ENCODE results near the gene IRGC.

IRGC gene

GRCh38 chr19:43692385-43692784 is 23.5 kb upstream of the IRGC start:
- no peak for DNase-seq

DNA sequence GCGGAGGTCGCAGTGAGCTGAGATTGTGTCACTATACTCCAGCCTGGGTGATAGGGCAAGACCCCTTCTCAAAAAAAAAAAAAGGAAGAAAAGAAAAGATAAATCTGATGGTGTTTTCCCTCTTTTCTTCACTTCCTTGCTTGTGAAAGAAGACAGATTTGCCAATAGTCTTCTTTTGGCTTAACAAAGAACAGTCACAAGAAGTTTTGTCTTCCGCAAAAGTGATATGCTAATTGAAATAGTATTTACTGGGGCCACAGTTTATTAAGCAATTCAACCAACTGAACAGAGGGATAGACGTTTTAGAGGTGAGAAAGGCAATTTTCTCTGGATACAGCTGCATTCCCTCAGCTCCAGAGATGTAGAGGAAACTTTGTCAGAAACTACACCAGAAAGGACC is 23.0 kb upstream of the IRGC start:
- no peak for DNase-seq

DNA sequence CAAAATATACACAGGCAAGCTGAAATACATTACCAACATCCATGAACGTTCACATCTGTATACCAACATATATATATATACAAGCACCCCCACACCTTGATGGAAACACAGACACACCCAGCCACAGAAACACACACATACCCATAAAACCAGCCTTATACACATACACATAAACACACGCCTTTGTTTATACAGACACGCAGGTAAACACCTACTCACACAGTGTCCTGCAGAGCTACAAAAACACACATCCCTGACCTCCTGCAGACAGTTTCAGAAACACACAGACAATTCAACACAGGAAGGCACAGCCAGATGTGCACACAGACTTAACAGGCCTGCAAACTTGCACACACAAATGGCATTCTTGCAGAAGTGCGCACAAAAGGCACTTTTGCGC is 21.3 kb upstream of the IRGC start:
- no peak for DNase-seq

DNA sequence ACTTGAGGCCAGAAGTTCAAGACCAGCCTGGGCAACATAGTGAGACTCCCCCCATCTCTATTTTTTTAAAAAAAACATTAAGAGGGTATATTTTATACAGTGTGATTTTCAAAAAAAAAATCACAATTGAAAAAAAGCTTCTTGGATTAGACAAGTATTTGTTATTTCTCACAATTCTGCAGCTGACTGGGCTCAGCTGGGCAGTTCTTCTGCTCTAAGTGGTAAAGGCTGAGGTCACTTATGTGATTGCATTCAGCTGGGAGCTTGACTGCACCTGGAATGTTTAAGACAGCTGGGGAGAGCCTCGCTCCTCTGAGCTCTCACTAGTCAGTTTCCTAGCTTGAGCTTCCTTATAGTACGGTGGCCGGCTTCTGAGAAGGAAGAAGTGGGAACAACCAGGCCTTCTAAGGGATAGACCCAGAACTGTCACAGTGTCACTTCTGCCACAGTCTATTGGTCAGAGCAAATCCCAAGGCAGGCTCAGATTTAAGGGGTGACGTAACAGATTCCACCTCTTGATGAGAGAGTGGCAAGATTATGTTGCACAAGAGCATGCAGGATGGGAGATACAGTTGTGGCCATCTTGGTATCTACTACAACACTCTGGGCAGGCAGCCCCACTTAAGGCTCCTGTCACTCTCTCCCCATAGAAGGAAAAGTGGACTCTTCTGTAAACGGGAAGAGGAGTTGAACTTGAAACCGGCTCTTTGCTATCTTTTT is 19.7 kb upstream of the IRGC start:
- DNase-seq, result no peak

GRCh38 chr19:43697295-43697694 is 18.6 kb upstream of the IRGC start:
- DNase-seq, result no peak

DNA sequence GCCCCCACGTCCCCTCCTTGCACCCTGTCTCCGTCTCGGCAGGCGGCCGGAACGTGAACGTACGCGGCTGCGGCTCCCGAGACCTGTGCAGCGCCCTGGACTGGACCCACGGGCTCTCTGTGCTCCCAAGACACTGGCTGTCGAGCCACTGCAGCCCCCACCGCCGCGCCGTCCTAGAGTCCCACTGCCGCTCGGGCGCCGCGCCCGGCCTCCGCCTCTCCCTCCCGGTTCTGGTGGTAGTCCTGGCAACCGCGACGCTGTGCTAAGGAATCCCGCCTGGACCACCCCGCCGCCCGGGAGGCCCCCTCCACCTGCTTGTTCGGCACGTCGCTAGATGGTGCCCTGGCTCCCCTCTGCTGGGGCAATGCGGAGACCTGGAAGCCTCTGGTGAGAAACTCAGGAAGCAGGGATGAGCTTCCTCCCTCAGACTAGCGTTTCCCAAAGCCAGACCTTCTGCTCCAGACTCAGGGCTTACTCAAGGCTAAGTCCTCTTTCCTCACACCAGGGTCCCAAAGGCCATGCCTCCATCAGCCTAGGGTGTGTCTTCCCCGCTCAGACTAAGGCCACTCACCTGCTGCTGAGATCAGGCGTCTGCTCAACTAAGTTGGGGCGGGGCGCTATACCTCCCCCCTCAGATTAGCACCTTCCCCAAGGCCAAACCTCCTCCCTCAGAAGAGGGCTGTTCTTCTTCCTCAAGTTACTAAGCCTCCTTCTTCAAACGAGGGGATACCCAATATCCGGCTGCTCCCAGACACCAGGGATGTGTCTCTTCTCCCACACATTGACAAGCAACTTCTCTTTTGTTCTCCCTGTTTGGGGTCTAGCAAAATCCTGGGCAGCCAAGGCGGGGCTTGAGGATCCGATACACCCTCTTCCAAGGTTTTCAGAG is 16.1 kb upstream of the IRGC start:
- DNase-seq, result peak; percentile 79

- no peak for DNase-seq
Measured at GRCh38 chr19:43700395-43701000, 15.4 kb upstream of the IRGC start.

DNA sequence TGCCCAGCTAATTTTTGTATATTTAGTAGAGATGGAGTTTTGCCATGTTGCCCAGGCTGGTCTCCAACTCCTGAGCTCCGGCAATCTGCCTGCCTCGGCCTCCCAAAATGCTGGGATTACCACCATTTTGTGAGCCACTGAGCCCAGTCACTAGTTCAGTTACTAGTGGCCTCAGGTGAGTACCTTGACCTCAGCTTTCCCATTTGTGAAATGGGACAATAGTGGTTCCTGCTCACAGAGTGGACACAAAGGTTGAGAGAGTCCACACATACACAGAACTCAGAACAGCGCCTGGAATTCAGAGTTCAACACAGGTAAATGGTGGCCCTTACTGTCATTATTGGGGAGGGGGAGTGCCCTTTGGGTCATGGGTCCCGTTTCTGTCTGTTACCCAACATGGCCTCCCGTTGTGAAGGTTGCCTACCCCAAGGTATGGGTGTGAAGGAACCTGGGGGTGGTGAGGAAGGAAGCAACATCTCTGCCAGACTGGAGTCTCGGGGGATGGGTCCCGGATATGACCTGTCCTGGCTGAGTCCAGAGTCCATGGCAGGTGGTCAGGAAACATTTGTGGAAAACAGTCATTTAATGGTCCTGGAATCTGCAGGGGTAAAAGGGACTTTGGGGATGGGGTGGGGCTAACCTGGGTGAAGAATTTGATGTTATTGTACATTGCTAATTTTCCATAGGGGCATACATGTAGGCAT is 11.7 kb upstream of the IRGC start:
- no peak for DNase-seq

DNA sequence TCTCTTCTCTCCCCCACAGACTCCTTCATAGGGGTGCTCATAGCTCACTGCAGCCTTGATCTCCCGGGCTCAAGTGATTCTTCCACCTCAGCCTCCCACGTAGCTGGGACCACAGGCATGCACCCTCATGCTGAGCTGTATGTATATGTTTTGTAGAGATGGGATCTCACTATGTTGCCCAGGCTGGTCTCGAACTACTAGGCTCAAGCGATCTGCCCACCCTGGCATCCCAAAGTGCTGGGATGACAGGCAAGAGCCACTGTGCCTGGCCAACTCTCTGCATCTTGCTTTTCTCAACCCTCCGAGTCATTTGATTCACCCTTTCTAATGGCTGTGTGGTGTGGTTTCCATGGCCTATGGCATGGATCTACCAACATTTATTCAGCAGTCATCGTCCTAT is 10.1 kb upstream of the IRGC start:
- DNase-seq, result no peak

GRCh38 chr19:43707158-43707712 is 8.6 kb upstream of the IRGC start:
- no peak for DNase-seq

DNA sequence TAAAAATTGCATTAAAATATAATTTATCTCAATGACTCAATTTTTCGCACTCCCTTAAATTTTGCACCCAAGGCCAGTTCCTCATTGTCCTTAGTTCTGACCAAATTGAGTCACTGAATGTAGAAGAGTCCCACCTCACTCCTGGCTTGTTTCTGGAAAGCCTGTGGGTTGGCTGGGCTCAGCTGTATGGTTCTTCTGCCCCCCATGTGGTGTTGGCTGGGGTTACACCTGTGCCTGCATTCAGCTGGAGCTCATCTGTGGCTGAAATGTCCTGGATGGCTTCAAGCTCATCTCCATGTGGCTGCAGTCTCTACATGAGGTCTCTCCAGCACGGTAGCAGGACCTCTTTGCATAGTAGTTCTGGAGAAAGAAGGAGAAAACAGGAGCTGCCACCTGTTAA is 7.2 kb upstream of the IRGC start:
- DNase-seq, result no peak

DNA sequence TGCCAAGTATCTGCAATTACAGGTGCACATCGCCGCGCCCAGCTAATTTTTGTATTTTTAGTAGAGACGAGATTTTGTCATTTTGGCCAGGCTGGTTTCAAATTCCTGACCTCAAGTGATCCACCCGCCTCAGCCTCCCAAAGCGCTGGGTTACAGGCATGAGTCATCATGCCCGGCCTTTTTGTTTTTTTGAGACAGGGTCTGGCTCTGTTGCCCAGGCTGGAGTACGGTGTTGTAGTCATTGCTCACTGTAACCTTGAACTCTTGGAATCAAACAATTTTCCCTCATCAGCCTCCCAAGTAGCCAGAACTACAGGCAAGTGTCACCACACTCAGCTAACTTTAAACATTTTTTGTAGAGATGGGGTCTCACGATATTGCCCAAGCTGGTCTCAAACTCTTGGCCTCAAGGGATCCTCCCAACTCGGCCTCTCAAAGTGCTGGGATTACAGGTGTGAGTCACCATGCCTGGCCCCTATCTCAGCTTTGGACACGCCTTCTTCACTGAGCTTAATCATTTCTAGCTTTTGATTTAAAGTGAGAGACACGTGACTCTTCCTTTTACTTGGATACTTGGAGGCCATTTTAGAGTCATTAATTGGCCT is 4.0 kb upstream of the IRGC start:
- DNase-seq, result no peak

DNA sequence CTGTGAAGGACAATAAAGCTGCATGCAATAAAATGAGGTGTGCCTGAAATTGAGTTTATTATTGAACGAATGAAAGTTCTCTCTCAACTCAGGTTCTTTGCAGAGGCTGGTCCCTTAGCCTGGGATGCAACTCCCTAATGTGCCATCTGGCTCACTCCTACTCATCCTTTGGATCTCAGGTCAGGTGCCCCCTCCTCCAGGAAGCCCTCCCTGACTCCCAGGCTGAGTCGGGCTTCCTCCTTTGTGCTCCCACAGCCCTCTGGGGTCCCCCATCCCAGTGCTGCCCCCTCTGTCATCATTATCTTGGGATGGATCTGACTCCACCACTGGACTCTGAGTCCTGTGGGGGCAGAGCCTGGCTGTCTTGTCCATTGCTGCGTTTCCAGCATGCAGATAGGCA is 2.7 kb upstream of the IRGC start:
- DNase-seq, result no peak

GRCh38 chr19:43718627-43719377 is 2.9 kb downstream of the IRGC start:
- DNase-seq, result no peak

DNA sequence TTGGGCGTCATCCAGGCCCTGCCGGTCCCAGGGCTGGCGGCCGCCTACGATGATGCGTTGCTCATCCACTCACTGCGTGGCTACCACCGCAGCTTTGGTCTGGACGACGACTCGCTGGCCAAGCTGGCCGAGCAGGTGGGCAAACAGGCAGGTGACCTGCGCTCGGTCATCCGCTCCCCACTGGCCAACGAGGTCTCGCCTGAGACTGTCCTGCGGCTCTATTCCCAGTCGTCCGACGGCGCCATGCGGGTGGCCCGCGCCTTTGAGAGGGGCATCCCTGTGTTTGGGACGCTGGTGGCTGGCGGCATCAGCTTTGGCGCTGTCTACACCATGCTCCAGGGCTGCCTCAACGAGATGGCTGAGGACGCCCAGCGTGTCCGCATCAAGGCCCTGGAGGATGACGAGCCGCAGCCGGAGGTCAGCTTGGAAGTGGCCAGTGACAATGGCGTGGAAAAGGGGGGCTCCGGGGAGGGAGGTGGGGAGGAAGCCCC is 3.5 kb downstream of the IRGC start:
- DNase-seq, result no peak

GRCh38 chr19:43719918-43720317 is 4.0 kb downstream of the IRGC start:
- no peak for DNase-seq

- no peak for DNase-seq
Measured at GRCh38 chr19:43720936-43721335, 5.1 kb downstream of the IRGC start.

DNA sequence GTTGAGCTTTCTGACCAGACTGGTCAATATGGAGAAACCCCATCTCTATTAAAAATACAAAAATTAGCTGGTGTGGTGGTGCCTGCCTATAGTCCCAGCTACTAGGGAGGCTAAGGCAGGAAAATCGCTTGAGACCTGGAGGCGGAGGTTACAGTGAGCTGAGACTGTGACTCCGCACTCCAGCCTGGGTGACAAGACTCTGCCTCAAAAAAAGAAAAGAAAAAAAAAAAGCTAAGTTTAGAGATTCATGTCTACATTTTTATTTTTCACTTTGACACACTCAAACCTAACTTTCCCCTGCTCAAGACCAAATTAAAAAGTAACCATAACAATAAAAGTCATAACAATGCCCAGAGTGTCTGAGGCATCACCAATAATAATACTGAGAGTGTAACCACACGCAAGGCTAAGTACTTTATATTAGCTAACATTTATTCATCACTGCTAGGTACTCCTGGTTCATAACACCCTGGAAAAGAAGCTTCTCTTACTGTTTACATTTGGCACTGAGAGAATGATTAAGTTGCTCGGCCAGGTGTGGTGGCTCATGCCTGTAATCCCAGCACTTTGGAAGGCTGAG is 5.7 kb downstream of the IRGC start:
- no peak for DNase-seq

GRCh38 chr19:43723588-43723987 is 7.7 kb downstream of the IRGC start:
- DNase-seq, result no peak

DNA sequence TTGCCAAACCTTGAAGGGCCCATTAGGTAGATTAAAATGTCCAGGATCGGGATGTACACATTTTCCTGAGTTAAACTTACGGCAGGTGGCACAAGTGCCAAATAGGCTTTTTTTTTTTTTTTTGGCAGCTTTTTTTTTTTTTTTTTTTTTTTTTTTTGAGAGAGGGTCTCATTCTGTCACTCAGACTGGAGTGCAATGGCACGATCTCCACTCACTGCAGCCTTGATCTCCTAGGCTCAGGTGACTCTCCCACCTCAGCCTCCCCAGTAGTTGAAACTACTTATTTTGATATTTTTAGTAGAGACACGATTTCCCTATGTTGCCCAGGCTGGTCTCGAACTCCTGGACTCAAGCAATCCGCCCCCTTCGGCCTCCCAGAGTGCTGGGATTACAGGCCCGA is 9.0 kb downstream of the IRGC start:
- no peak for DNase-seq

- no peak for DNase-seq
Measured at GRCh38 chr19:43725468-43725867, 9.6 kb downstream of the IRGC start.

Data from islet precursor cell (in vitro differentiated cells).